Tibial nerve (tissue), 4 donors: ENCODE results near the gene GNA12.
A peak's percentile ranks its signal among the peaks of the same experiment; 100 is the strongest.

ENCODE experiments used
- CTCF ChIP-seq, 5 experiments: fragments of 200-600 bp in 3 of 5; fragments of 450-650 bp in 2 of 5; sonication (generic) in 3 of 5; IDR thresholded peaks; one replicate each; pipeline ENCODE4 v1.5.1; 2016 to 2019; ENCODE audit warnings: antibody characterized with exemption in 5 of 5, mild to moderate bottlenecking in 3 of 5, moderate library complexity in 2 of 5
- EP300 ChIP-seq, 2 donors: sonication (generic); formaldehyde crosslinking; IDR thresholded peaks; one replicate each; pipeline ENCODE4 v1.6.1; 2017; ENCODE audit warnings: antibody characterized with exemption in 2 of 2, mild to moderate bottlenecking in 1 of 2

- TF ChIP-seq CTCF (IDR thresholded peaks at IDR 0.05) (peak; percentile 76 to 86 (median 83)), EP300 (IDR thresholded peaks at IDR 0.05) (no peak)
These were observed 134.4 kb downstream of the GNA12 start for GRCh38 chr7:2709553-2710285.
